ENCODE results near the gene NTM.
"Not testable (repeated sequence)": the region's sequence is repeated elsewhere in the genome, so short reads cannot be mapped to it uniquely, and the experiment has no call there.

The NTM gene

GRCh38 chr11:131889760-131890581 is 519.6 kb downstream of the NTM start:
- DNase-seq (ENCODE audit: low read depth, low spot score), result no peak

- DNase-seq (ENCODE audit: low read depth, low spot score), result no peak
Observed at GRCh38 chr11:131893103-131893890, 522.9 kb downstream of the NTM start.

- no peak for DNase-seq (ENCODE audit: low read depth, low spot score)
Observed at GRCh38 chr11:131893988-131894387, 523.6 kb downstream of the NTM start.

GRCh38 chr11:131894615-131895544 is 524.5 kb downstream of the NTM start:
- DNase-seq (ENCODE audit: low read depth, low spot score), result no peak

GRCh38 chr11:131895865-131896264 is 525.5 kb downstream of the NTM start:
- no peak for DNase-seq (ENCODE audit: low read depth, low spot score)

GRCh38 chr11:131896978-131897615 is 526.7 kb downstream of the NTM start:
- DNase-seq (ENCODE audit: low read depth, low spot score), result no peak

- DNase-seq (ENCODE audit: low read depth, low spot score), result no peak
Observed at GRCh38 chr11:131897956-131898355, 527.5 kb downstream of the NTM start.

GRCh38 chr11:131898949-131899348 is 528.5 kb downstream of the NTM start:
- DNase-seq (ENCODE audit: low read depth, low spot score), result no peak

GRCh38 chr11:131899950-131900580 is 529.6 kb downstream of the NTM start:
- DNase-seq (ENCODE audit: low read depth, low spot score), result no peak

- no peak for DNase-seq (ENCODE audit: low read depth, low spot score)
Observed at GRCh38 chr11:131902421-131902820, 532.0 kb downstream of the NTM start.

GRCh38 chr11:131903074-131903473 is 532.7 kb downstream of the NTM start:
- no peak for DNase-seq (ENCODE audit: low read depth, low spot score)

- peak; percentile 96 for DNase-seq (ENCODE audit: low read depth, low spot score)
Observed at GRCh38 chr11:131904756-131905155, 534.3 kb downstream of the NTM start.

GRCh38 chr11:131906963-131907362 is 536.5 kb downstream of the NTM start:
- no peak for DNase-seq (ENCODE audit: low read depth, low spot score)

- DNase-seq (ENCODE audit: low read depth, low spot score), result no peak
Observed at GRCh38 chr11:131907371-131907770, 537.0 kb downstream of the NTM start.

GRCh38 chr11:131908316-131908715 is 537.9 kb downstream of the NTM start:
- no peak for DNase-seq (ENCODE audit: low read depth, low spot score)

GRCh38 chr11:131909426-131910177 is 539.2 kb downstream of the NTM start:
- DNase-seq (ENCODE audit: low read depth, low spot score), result no peak

GRCh38 chr11:131910178-131910522 is 539.7 kb downstream of the NTM start:
- DNase-seq (ENCODE audit: low read depth, low spot score), result no peak

- no peak for DNase-seq (ENCODE audit: low read depth, low spot score)
Observed at GRCh38 chr11:131910523-131911387, 540.3 kb downstream of the NTM start.

- not testable (repeated sequence) for DNase-seq (ENCODE audit: low read depth, low spot score)
Observed at GRCh38 chr11:131911388-131912032, 541.1 kb downstream of the NTM start.

Measured in iPS DF 19.7 (cell line).